Measurements from ENCODE around the gene FOXN3. TPM values are rescaled to one million over a fixed set of nuclear protein-coding genes. Genes with fewer than 3 reads are reported as not detected.

Gene FOXN3
- polyA plus RNA-seq, 1 donor: 39.5 TPM

- H3K4me3 ChIP-seq (ENCODE audit: low read length): no peak overlapping the region
- DNase-seq: peak; percentile 79 to 89
- 63% methylated on average over 1 of the region's 12 CpGs for WGBS (ENCODE audit: insufficient coverage, low lambda C conversion rate)
- H3K27ac ChIP-seq (ENCODE audit: low read length): peak overlapping the region; percentile 50
- no peaks in the 10 kb centered on the region for H3K27me3 ChIP-seq (ENCODE audit: control insufficient read depth, insufficient read depth, low read length)
- no peaks in the 10 kb centered on the region for H3K9me3 ChIP-seq (ENCODE audit: control insufficient read depth, low read depth, low read length)
- peaks cover 3% of the 10 kb centered on the region for H3K4me1 ChIP-seq (ENCODE audit: control insufficient read depth, insufficient read depth, low read length)
- H3K36me3 ChIP-seq (ENCODE audit: control insufficient read depth, insufficient read depth, low read length): peaks cover 2% of the 10 kb centered on the region
These were observed 218.3 kb downstream of the FOXN3 start for GRCh38 chr14:89198544-89199329.

GRCh38 chr14:89197623-89198022 lies 219.4 kb downstream of the FOXN3 start:
- no peaks in the 10 kb centered on the region for H3K27me3 ChIP-seq (ENCODE audit: control insufficient read depth, insufficient read depth, low read length)
- H3K4me1 ChIP-seq (ENCODE audit: control insufficient read depth, insufficient read depth, low read length): peaks cover 3% of the 10 kb centered on the region
- no peak overlapping the region for H3K27ac ChIP-seq (ENCODE audit: low read length)
- no peak for DNase-seq
- no CpG with 5 or more reads among the region's 4 CpGs for WGBS (ENCODE audit: insufficient coverage, low lambda C conversion rate)
- no peak overlapping the region for H3K4me3 ChIP-seq (ENCODE audit: low read length)
- peaks cover 2% of the 10 kb centered on the region for H3K36me3 ChIP-seq (ENCODE audit: control insufficient read depth, insufficient read depth, low read length)
- no peaks in the 10 kb centered on the region for H3K9me3 ChIP-seq (ENCODE audit: control insufficient read depth, low read depth, low read length)

GRCh38 chr14:89196545-89196944 lies 220.5 kb downstream of the FOXN3 start:
- no peaks in the 10 kb centered on the region for H3K27me3 ChIP-seq (ENCODE audit: control insufficient read depth, insufficient read depth, low read length)
- H3K4me3 ChIP-seq (ENCODE audit: low read length): no peak overlapping the region
- H3K9me3 ChIP-seq (ENCODE audit: control insufficient read depth, low read depth, low read length): no peaks in the 10 kb centered on the region
- peaks cover 3% of the 10 kb centered on the region for H3K4me1 ChIP-seq (ENCODE audit: control insufficient read depth, insufficient read depth, low read length)
- peaks cover 2% of the 10 kb centered on the region for H3K36me3 ChIP-seq (ENCODE audit: control insufficient read depth, insufficient read depth, low read length)
- DNase-seq: no peak
- H3K27ac ChIP-seq (ENCODE audit: low read length): no peak overlapping the region
- no CpG with 5 or more reads among the region's 3 CpGs for WGBS (ENCODE audit: insufficient coverage, low lambda C conversion rate)

- Histone ChIP-seq H3K4me3 (ENCODE audit: low read length) (no peak overlapping the region), H3K27ac (ENCODE audit: low read length) (no peak overlapping the region), H3K36me3 (ENCODE audit: control insufficient read depth, insufficient read depth, low read length) (peaks cover 6% of the 10 kb centered on the region), H3K27me3 (ENCODE audit: control insufficient read depth, insufficient read depth, low read length) (no peaks in the 10 kb centered on the region), H3K4me1 (ENCODE audit: control insufficient read depth, insufficient read depth, low read length) (peaks cover 3% of the 10 kb centered on the region), H3K9me3 (ENCODE audit: control insufficient read depth, low read depth, low read length) (no peaks in the 10 kb centered on the region)
- no peak for DNase-seq
- no CpG with 5 or more reads among the region's 1 CpG for WGBS (ENCODE audit: insufficient coverage, low lambda C conversion rate)
These were observed 222.7 kb downstream of the FOXN3 start for GRCh38 chr14:89194376-89194775.

- peak in 1 of 2 donors; percentile 27 for DNase-seq
- peaks cover 18% of the 10 kb centered on the region for H3K36me3 ChIP-seq (ENCODE audit: control insufficient read depth, insufficient read depth, low read length)
- no peak overlapping the region for H3K4me3 ChIP-seq (ENCODE audit: low read length)
- H3K27ac ChIP-seq (ENCODE audit: low read length): no peak overlapping the region
- peaks cover 16% of the 10 kb centered on the region for H3K4me1 ChIP-seq (ENCODE audit: control insufficient read depth, insufficient read depth, low read length)
- no peaks in the 10 kb centered on the region for H3K27me3 ChIP-seq (ENCODE audit: control insufficient read depth, insufficient read depth, low read length)
- WGBS (ENCODE audit: insufficient coverage, low lambda C conversion rate): no CpG with 5 or more reads among the region's 11 CpGs
- no peaks in the 10 kb centered on the region for H3K9me3 ChIP-seq (ENCODE audit: control insufficient read depth, low read depth, low read length)
These were observed 226.1 kb downstream of the FOXN3 start for GRCh38 chr14:89190765-89191513.

GRCh38 chr14:89188492-89188891 lies 228.5 kb downstream of the FOXN3 start:
- no CpG with 5 or more reads among the region's 3 CpGs for WGBS (ENCODE audit: insufficient coverage, low lambda C conversion rate)
- Histone ChIP-seq H3K27ac (ENCODE audit: low read length) (no peak overlapping the region), H3K36me3 (ENCODE audit: control insufficient read depth, insufficient read depth, low read length) (peaks cover 25% of the 10 kb centered on the region), H3K27me3 (ENCODE audit: control insufficient read depth, insufficient read depth, low read length) (no peaks in the 10 kb centered on the region), H3K9me3 (ENCODE audit: control insufficient read depth, low read depth, low read length) (no peaks in the 10 kb centered on the region), H3K4me3 (ENCODE audit: low read length) (no peak overlapping the region), H3K4me1 (ENCODE audit: control insufficient read depth, insufficient read depth, low read length) (peaks cover 18% of the 10 kb centered on the region)
- no peak for DNase-seq

- Histone ChIP-seq H3K4me1 (ENCODE audit: control insufficient read depth, insufficient read depth, low read length) (peaks cover 18% of the 10 kb centered on the region), H3K9me3 (ENCODE audit: control insufficient read depth, low read depth, low read length) (no peaks in the 10 kb centered on the region), H3K27me3 (ENCODE audit: control insufficient read depth, insufficient read depth, low read length) (no peaks in the 10 kb centered on the region), H3K36me3 (ENCODE audit: control insufficient read depth, insufficient read depth, low read length) (peaks cover 25% of the 10 kb centered on the region), H3K27ac (ENCODE audit: low read length) (peak overlapping the region; percentile 81), H3K4me3 (ENCODE audit: low read length) (no peak overlapping the region)
- WGBS (ENCODE audit: insufficient coverage, low lambda C conversion rate): no CpG with 5 or more reads among the region's 6 CpGs
- no peak for DNase-seq
These were observed 229.5 kb downstream of the FOXN3 start for GRCh38 chr14:89187501-89187900.

GRCh38 chr14:89186856-89187376 lies 230.1 kb downstream of the FOXN3 start:
- no peaks in the 10 kb centered on the region for H3K27me3 ChIP-seq (ENCODE audit: control insufficient read depth, insufficient read depth, low read length)
- H3K4me3 ChIP-seq (ENCODE audit: low read length): no peak overlapping the region
- DNase-seq: peak in 1 of 2 donors; percentile 36
- H3K9me3 ChIP-seq (ENCODE audit: control insufficient read depth, low read depth, low read length): no peaks in the 10 kb centered on the region
- no CpG with 5 or more reads among the region's 7 CpGs for WGBS (ENCODE audit: insufficient coverage, low lambda C conversion rate)
- H3K27ac ChIP-seq (ENCODE audit: low read length): peak overlapping the region; percentile 81
- peaks cover 18% of the 10 kb centered on the region for H3K4me1 ChIP-seq (ENCODE audit: control insufficient read depth, insufficient read depth, low read length)
- peaks cover 25% of the 10 kb centered on the region for H3K36me3 ChIP-seq (ENCODE audit: control insufficient read depth, insufficient read depth, low read length)

GRCh38 chr14:89185919-89186855 lies 230.8 kb downstream of the FOXN3 start:
- no peaks in the 10 kb centered on the region for H3K9me3 ChIP-seq (ENCODE audit: control insufficient read depth, low read depth, low read length)
- 100% methylated on average over 1 of the region's 13 CpGs for WGBS (ENCODE audit: insufficient coverage, low lambda C conversion rate)

GRCh38 chr14:89184952-89185351 lies 232.1 kb downstream of the FOXN3 start:
- no peaks in the 10 kb centered on the region for H3K27me3 ChIP-seq (ENCODE audit: control insufficient read depth, insufficient read depth, low read length)
- H3K27ac ChIP-seq (ENCODE audit: low read length): no peak overlapping the region
- peaks cover 25% of the 10 kb centered on the region for H3K36me3 ChIP-seq (ENCODE audit: control insufficient read depth, insufficient read depth, low read length)
- H3K4me1 ChIP-seq (ENCODE audit: control insufficient read depth, insufficient read depth, low read length): peaks cover 19% of the 10 kb centered on the region
- no peak for DNase-seq
- no CpG with 5 or more reads among the region's 4 CpGs for WGBS (ENCODE audit: insufficient coverage, low lambda C conversion rate)
- H3K9me3 ChIP-seq (ENCODE audit: control insufficient read depth, low read depth, low read length): no peaks in the 10 kb centered on the region
- no peak overlapping the region for H3K4me3 ChIP-seq (ENCODE audit: low read length)

More at GRCh38 chr14:89185919-89186855, 230.8 kb downstream of the FOXN3 start:
- peak; percentile 82 to 91 for DNase-seq
- Histone ChIP-seq H3K4me3 (ENCODE audit: low read length) (no peak overlapping the region), H3K27ac (ENCODE audit: low read length) (peak overlapping the region; percentile 81), H3K4me1 (ENCODE audit: control insufficient read depth, insufficient read depth, low read length) (peaks cover 18% of the 10 kb centered on the region), H3K27me3 (ENCODE audit: control insufficient read depth, insufficient read depth, low read length) (no peaks in the 10 kb centered on the region), H3K36me3 (ENCODE audit: control insufficient read depth, insufficient read depth, low read length) (peaks cover 25% of the 10 kb centered on the region)

Data from large intestine (tissue), 3 donors.